Measurements from ENCODE around the gene C6orf163. TPM values are rescaled to one million over a fixed set of nuclear protein-coding genes. Genes with fewer than 3 reads are reported as not detected.

C6orf163 gene
- total RNA-seq, 2 donors from 2014 or later: 1.1 to 1.7 TPM

- H3K4me1 ChIP-seq: no peaks in the 10 kb centered on the region
- no peak overlapping the region for H3K27ac ChIP-seq
- TF ChIP-seq, protein P1, sequence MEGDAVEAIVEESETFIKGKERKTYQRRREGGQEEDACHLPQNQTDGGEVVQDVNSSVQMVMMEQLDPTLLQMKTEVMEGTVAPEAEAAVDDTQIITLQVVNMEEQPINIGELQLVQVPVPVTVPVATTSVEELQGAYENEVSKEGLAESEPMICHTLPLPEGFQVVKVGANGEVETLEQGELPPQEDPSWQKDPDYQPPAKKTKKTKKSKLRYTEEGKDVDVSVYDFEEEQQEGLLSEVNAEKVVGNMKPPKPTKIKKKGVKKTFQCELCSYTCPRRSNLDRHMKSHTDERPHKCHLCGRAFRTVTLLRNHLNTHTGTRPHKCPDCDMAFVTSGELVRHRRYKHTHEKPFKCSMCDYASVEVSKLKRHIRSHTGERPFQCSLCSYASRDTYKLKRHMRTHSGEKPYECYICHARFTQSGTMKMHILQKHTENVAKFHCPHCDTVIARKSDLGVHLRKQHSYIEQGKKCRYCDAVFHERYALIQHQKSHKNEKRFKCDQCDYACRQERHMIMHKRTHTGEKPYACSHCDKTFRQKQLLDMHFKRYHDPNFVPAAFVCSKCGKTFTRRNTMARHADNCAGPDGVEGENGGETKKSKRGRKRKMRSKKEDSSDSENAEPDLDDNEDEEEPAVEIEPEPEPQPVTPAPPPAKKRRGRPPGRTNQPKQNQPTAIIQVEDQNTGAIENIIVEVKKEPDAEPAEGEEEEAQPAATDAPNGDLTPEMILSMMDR (IDR thresholded peaks at IDR 0.05): no peak
- H3K27me3 ChIP-seq: no peaks in the 10 kb centered on the region
- H3K9ac ChIP-seq (ENCODE audit: low read depth in 2 of 2, low read length in 2 of 2): no peak overlapping the region
- no peaks in the 10 kb centered on the region for H3K9me3 ChIP-seq
- H3K36me3 ChIP-seq: no peaks in the 10 kb centered on the region
- H3K4me3 ChIP-seq: no peak overlapping the region
- intact Hi-C loops (cut with DNase I): no loop called here
- DNase-seq: no peak
Observed at GRCh38 chr6:87341899-87342298, 2.7 kb upstream of the C6orf163 start.

DNA sequence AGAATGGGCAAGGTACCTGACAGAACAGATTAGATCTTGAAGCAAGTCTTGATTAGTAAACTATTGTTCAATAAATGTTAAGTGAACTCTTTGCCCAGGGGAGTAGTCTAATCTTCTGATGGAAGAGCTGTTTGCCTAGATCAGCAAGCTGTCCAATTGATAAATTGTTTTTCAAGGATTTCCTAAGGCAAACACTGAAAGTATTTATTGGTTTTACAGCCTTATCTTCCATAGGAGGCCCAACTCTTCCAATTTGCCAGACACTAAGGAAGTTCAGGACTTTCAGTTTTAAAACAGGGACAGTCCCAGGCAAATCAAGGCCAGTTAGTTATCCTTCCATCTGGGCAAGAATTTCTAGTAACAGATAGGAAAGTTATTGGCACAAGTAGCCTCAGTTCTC lies 1.8 kb upstream of the C6orf163 start:
- Histone ChIP-seq H3K27ac (no peak overlapping the region), H3K4me1 (no peaks in the 10 kb centered on the region), H3K27me3 (no peaks in the 10 kb centered on the region), H3K4me3 (no peak overlapping the region), H3K36me3 (no peaks in the 10 kb centered on the region), H3K9ac (ENCODE audit: low read depth in 2 of 2, low read length in 2 of 2) (no peak overlapping the region), H3K9me3 (no peaks in the 10 kb centered on the region)
- TF ChIP-seq, protein P1 (IDR thresholded peaks at IDR 0.05): no peak
- intact Hi-C loops (cut with DNase I): no loop called here
- DNase-seq: no peak

- intact Hi-C loops (cut with DNase I): no loop called here
- Histone ChIP-seq H3K36me3 (no peaks in the 10 kb centered on the region), H3K4me3 (no peak overlapping the region), H3K9me3 (no peaks in the 10 kb centered on the region), H3K27ac (no peak overlapping the region), H3K4me1 (no peaks in the 10 kb centered on the region), H3K9ac (ENCODE audit: low read depth in 2 of 2, low read length in 2 of 2) (no peak overlapping the region), H3K27me3 (no peaks in the 10 kb centered on the region)
- TF ChIP-seq, protein P1 (IDR thresholded peaks at IDR 0.05): no peak
- DNase-seq: no peak
Observed at GRCh38 chr6:87346700-87347099, 2.1 kb downstream of the C6orf163 start.

DNA sequence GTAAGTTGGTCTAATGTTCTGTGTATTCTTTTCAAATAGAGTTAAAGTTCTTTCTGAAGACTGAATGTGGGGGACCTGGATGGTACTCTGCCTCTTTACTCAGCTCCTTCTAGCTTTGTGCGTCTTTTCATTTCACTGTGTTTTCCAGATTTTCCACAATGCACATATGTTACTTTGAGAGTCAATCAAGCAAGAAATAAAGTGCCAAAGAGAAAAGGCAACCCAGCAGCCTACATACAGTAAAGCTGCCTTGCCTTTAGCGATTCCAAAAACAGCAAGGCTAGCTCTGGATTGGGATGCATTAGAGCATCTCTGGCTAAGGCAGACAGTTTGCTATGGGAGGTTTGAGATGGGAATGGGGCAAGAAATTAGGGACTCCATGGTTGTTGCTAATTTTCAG lies 5.3 kb downstream of the C6orf163 start:
- H3K27ac ChIP-seq: no peak overlapping the region
- no peaks in the 10 kb centered on the region for H3K36me3 ChIP-seq
- H3K9ac ChIP-seq (ENCODE audit: low read depth in 2 of 2, low read length in 2 of 2): no peak overlapping the region
- DNase-seq: no peak
- H3K9me3 ChIP-seq: no peaks in the 10 kb centered on the region
- H3K27me3 ChIP-seq: no peaks in the 10 kb centered on the region
- no peaks in the 10 kb centered on the region for H3K4me1 ChIP-seq
- TF ChIP-seq, protein P1 (IDR thresholded peaks at IDR 0.05): no peak
- H3K4me3 ChIP-seq: no peak overlapping the region
- intact Hi-C loops (cut with DNase I): no loop called here

GRCh38 chr6:87350516-87350915 lies 5.9 kb downstream of the C6orf163 start:
- intact Hi-C loops (cut with DNase I): no loop called here
- Histone ChIP-seq H3K9me3 (no peaks in the 10 kb centered on the region), H3K4me3 (no peak overlapping the region), H3K27ac (no peak overlapping the region), H3K4me1 (no peaks in the 10 kb centered on the region), H3K9ac (ENCODE audit: low read depth in 2 of 2, low read length in 2 of 2) (no peak overlapping the region), H3K36me3 (no peaks in the 10 kb centered on the region), H3K27me3 (no peaks in the 10 kb centered on the region)
- TF ChIP-seq, protein P1 (IDR thresholded peaks at IDR 0.05): no peak
- DNase-seq: no peak

- H3K9me3 ChIP-seq: no peaks in the 10 kb centered on the region
- no peak overlapping the region for H3K4me3 ChIP-seq
- H3K9ac ChIP-seq (ENCODE audit: low read depth in 2 of 2, low read length in 2 of 2): no peak overlapping the region
- no peaks in the 10 kb centered on the region for H3K36me3 ChIP-seq
- no peak for DNase-seq
- H3K27me3 ChIP-seq: no peaks in the 10 kb centered on the region
- H3K27ac ChIP-seq: no peak overlapping the region
- TF ChIP-seq, protein P1 (IDR thresholded peaks at IDR 0.05): no peak
- no peaks in the 10 kb centered on the region for H3K4me1 ChIP-seq
- intact Hi-C loops (cut with DNase I): no loop called here
Observed at GRCh38 chr6:87351583-87351982, 7.0 kb downstream of the C6orf163 start.

Data from colonic mucosa (tissue), 4 donors.